Amniotic epithelial cell (primary cell): Measurements from ENCODE around the gene MAPK1IP1L.
A peak's percentile ranks its signal among the peaks of the same experiment; 100 is the strongest.
"Not testable (repeated sequence)": the region's sequence is repeated elsewhere in the genome, so short reads cannot be mapped to it uniquely, and the experiment has no call there.

Experiments
- DNase-seq: peaks from one replicate; pipeline ENCODE4 v3.0.0-alpha.2; 2010; ENCODE audit warnings: low read depth

The MAPK1IP1L gene

DNA sequence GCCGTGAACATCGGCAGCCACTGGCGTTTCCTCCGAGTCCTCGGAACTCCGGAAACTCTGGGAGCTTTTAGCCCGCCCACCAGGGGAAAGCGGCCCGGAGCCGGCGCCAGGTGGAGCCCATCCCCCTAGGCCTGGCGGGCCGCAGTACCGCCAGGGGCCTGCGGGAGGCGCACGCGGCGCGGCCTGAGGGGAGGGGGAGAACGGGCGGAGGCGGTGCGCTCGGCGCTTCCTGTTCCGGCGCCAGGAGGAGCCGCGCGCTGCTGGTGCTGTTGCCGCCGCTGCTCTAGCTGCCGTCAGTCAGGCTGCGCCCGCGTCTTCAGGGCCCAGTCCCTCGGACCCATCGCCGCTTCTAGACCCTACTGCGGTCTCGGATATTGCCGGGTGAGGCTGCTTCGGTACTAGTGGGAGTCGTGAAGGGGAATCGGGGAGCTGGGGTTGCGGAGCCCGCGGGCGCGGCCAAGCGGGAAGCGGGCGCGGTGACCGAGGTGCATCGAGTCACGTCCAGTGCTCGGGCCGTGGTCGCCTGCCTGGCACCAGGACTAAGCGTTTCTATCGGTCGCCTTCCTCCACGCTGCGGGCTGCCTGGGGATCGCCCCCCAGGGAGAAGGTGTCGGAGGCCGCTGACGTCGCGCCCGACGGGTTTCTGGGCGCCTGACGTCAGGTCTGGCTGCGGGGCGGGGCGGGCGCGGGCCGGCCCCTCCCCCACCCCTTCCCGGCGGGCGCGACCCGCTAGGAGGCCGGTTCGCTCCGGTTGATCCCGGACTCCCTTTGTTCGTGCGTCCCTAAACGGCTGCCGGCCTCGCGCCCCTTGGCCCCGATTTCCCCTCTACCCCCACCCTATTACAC, at the start of gene MAPK1IP1L:
MAPK1IP1L (plus strand) TSS at position 225 of the 846 bp plus-strand sequence. CDS start 10,037 bp downstream, outside the sequence.
- peak; percentile 89 for DNase-seq

DNA sequence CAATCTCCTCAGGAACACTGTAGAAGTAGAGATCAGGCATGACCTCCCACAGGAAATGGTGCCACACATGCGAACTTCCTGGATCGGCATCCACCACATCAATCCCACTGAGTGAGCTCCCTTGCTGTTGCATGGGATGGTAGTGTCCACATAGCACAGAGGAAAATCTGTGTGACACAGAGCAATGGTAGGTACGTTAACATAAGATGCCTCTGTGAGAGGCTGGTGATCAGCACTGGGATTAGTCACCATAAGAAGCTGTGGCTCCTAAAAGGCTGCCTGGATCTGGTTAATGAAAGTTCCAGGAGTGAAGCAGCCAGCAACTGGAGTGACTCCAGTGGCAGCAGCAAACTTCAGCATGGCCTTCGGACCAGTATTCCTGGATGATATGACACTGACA, 46.4 kb upstream of the MAPK1IP1L start:
- DNase-seq: no peak

DNA sequence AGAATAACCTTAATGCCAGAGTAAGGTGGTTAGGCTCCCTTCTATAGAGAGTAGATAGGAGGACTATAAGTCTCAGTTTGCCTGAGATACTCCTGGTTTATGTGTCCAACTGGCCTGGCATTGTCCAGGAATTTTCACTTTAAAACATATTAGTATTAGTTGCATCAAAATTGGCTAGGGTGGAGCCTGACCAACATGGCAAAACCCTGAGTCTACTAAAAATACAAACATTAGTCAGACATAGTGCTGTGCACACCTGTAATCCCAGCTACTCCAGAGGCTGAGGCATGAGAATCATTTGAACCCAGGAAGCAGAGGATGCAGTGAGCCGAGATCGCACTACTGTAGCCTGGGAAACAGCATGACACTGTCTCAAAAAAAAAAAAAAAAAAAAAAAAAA, 36.4 kb upstream of the MAPK1IP1L start:
- DNase-seq: no peak

- DNase-seq: peak; percentile 67
Observed at GRCh38 chr14:55019968-55020554, 31.4 kb upstream of the MAPK1IP1L start.

GRCh38 chr14:55024365-55024764, 27.1 kb upstream of the MAPK1IP1L start:
- not testable (repeated sequence) for DNase-seq

DNA sequence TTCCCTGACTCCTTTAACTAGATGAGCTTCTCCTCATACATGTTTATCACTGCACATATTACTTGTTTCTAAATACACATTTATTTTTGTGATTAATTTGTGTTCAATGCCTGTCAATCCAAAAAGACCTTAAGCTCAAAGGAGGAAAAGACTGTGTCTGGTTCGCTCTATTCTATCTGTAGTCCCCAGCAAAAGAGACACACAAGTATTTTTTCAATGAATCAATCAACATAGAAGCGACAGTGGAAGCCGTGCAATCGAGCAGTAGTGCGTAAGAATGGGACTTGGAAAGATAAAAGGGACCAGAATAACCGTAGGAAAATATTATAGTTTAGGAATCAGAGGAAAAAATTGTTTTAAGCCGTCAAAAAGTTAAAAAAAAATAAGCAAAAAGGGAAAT, 25.5 kb upstream of the MAPK1IP1L start:
- no peak for DNase-seq

DNA sequence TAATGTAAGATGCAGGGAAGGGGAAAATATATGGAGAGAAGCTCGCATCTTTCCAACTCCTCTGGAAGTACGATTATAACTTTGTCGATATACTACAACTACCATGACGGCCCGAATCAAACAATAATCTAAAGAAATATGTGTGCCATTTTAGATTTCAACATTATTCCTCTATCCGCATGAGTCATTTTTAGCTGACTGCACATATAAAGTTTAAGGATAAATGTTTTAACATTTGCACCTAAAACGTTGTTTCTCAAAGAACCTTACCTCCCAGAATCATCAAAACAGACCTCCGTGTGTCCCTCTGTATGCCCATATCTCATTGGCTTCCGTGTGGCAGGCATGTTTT, 25.0 kb upstream of the MAPK1IP1L start:
- no peak for DNase-seq

DNA sequence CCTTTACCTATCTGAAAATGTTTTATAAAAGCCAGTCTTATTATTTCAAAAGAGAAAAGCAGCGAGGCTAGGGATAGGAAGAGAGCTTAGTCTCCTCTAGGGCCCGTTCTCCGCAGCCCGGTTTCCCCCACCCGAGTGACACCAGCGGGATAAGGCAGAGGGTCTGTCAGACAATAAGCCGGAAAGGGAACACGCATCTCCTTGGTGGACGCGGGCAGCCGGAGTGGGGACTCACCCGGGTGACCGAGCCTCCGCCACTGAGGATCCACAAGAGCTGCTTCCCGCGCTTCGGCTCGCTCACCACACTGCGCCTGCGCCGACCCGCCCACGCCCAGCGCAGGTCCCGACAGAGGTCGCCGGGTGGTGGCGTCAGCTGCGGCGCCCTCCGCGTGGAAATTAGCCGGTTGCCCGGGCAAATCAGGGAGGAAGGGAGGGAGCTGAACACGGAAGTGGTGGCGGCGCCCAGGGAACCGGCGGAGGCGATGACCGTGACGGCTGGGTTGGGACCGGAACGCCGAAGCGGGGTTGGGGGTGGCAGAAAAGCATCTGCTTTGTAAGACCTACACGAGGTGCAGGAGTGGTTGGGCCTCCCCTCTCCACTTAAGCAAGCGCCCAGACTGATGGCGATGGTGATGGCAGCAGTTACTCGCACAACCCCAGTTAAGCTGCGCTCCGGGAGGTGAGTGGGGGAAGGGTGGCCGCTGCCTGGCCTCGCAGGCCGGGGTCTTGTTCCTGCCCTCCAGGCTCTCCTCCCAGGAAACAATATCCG, 24.5 kb upstream of the MAPK1IP1L start, which contains the start of the genes SOCS4 and WDHD1:
SOCS4 (plus strand) TSS at position 444 of the 769 bp plus-strand sequence. CDS start 15,806 bp downstream, outside the sequence.
WDHD1 (minus strand) TSS at position 307 of the 769 bp plus-strand sequence. CDS start 312 bp downstream, outside the sequence.
- peak; percentile 84 for DNase-seq

GRCh38 chr14:55028066-55028465, 23.4 kb upstream of the MAPK1IP1L start:
- peak; percentile 11 for DNase-seq

GRCh38 chr14:55028476-55028875, 23.0 kb upstream of the MAPK1IP1L start:
- DNase-seq: no peak

DNA sequence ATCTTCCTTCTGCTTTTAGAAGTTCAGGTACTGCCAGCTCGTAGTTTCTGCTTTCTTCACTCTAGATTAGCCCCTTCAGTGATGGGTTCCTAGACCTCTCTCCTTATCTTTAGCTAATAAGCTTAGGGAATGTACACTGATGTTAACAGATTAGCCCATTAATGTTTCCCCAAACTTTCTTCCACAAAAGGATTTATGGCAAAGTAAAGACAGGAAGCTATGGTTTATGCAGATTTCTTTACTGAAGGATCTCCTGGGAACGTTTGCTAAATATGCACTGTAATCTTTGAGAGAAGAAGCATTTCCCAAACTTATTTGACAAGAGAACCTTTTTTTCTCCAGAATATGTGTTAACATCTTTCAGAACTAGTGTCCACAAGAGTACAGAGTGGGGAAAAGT, 20.3 kb upstream of the MAPK1IP1L start:
- DNase-seq: peak; percentile 49

GRCh38 chr14:55037995-55038394, 13.5 kb upstream of the MAPK1IP1L start:
- DNase-seq: not testable (repeated sequence)

DNA sequence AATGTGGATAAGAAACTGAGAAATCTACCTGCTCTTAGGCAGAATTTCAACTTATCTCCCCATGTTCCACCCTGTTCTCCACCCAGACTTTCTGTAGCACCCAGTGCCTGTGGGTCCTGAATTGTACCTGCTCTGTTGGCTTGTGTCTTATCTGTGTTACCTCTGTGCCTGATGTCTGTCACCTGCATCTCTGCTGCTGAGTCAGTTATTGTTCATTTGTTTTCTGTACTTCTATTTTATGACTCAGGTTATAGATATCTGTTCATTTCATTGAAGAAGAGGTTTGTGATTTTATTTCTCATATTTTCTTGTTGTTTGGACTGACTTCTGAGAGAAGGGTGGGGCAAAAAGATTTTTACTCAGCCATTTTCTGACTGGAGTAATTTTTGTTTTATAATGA, 12.7 kb upstream of the MAPK1IP1L start:
- no peak for DNase-seq

DNA sequence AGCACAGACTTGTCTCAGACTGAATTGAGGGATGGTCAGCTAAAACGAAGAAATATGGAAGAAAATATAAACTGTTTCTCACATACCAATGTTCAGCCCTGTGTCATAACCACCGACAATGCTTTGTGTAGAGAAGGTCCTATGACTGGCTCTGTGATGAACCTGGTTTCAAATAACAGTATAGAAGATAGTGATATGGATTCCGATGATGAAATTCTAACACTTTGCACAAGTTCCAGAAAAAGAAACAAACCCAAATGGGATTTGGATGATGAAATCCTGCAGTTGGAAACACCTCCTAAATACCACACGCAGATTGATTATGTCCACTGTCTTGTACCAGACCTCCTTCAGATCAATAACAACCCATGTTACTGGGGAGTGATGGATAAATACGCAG, 7.9 kb upstream of the MAPK1IP1L start:
- DNase-seq: peak; percentile 21

DNA sequence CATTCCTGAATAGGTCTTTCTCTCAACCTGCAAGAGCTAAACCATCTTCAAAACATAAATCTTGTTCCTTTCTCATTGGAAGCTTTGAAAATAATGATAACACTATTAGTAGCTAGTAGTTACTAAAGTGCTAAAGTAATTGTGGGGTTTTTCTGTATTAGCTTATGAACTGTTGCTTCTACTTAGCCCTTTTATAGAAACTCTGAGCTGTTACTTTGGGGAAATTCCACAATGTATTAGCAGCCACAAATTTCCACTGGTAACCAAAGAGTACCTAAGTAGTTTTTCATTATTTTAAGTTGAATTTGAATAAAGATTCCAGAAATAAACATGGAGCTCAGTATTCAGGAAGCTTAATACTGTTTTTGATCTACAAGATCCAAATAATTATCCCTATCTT, 6.4 kb upstream of the MAPK1IP1L start:
- no peak for DNase-seq

- no peak for DNase-seq
Observed at GRCh38 chr14:55047301-55048053, 4.0 kb upstream of the MAPK1IP1L start.

DNA sequence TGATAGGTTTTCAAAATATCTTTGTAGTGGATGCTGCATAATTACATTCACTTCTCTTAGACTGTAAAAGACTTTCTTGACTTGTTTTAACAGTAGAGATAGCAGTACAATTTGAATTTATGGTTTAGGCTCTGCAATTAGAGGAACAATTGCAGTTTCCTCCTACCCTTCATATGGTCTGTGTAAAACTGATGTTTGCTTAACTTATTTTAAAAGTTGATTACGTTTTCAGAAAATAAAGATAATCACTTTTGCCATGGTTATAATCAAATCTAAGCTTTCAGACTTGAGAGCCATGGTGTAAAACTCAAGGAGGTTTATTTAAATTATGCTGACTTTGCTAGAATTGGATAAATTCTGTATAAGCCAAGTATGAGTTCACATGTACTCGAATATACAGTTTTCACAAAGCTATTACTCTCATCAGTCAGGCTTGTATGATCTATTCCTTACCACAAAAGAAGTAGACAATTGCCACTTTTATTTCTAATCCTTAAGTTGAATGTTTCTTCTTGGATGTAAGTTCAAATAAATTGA, 2.5 kb upstream of the MAPK1IP1L start:
- no peak for DNase-seq

DNA sequence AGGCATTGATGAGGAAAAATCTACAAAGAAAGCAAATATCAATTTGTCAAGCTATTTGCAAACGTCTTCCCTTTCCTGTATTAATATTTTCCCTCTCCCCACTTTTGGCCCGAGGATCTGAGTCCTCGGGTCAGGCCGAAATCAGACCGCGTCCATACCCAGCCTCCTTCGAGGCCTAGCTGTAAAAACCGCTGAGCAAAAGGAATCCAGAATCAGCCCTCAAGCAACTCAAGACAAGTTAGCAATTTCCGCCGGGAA, 353 bp upstream of the MAPK1IP1L start:
- no peak for DNase-seq

DNA sequence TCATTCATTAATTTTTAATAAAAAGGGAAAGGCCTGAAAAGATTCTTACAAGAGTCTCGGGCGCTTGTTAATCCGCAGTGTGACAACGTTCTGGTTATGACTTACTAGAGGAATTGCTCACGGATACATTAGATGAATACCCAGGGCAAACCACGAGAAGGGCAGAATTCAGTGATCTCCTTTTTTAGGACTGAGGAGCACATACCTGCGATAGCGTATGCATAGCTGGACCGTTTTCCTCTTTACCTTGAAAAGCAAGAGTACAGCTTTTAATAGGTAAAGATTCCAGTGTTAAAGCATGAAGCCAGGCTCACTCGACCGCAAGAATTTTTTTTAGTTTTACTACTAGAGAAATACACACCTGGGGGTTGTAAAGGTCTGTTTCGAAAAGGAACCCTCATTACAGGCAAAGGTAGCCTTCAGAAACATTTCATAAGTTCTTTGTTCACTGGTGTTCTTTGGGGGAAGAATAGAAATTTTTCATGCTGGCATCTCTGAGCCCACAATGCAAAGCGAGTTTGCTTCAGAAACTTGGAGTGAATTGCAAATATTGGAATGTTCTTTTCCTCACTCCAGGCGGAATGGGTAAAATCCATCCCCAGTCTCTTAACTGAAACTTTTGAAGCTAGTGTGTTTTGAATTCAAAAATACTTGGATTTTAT, 953 bp downstream of the MAPK1IP1L start:
- peak; percentile 47 for DNase-seq

DNA sequence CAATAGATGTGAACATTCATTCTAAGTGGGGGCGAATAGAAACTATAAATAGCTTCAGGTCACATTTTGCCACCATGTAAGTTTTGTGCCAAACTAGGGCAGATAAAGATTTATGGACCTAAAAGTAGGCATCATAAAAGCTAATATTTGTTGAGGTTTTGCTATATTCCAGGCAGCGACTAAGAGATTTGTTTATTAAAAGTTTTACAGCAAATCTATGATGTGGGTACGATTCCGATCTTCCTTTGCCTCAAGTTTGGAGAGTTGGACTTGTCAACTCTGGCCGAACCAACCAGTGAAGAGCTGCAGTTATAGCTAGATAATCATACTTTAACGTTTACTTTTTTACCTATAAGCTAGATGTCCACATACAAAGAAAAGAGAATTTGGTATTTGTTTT, 1.6 kb downstream of the MAPK1IP1L start:
- no peak for DNase-seq

- DNase-seq: no peak
Observed at GRCh38 chr14:55053500-55053899, 2.1 kb downstream of the MAPK1IP1L start.
